ENCODE results near the gene PHAX.
"Not testable (repeated sequence)": the region's sequence is repeated elsewhere in the genome, so short reads cannot be mapped to it uniquely, and the experiment has no call there.

PHAX gene

GRCh38 chr5:126599499-126599898 lies 1.2 kb upstream of the PHAX start:
- FAIRE-seq: peak; percentile 50
- no peak for DNase-seq (ENCODE audit: insufficient read length, low spot score)
- TF ChIP-seq SPI1 (IDR thresholded peaks at IDR 0.05; ENCODE audit: low read depth, low read length) (no peak), POLR2AphosphoS5 (IDR thresholded peaks at IDR 0.05; ENCODE audit: low read depth, low read length) (no peak), POLR2A (IDR thresholded peaks at IDR 0.05; ENCODE audit: low read depth, low read length) (no peak), POU2F2 (IDR thresholded peaks at IDR 0.05; ENCODE audit: low read depth, low read length) (no peak), TAF1 (IDR thresholded peaks at IDR 0.05; ENCODE audit: low read depth, low read length) (no peak), PAX5 (IDR thresholded peaks at IDR 0.05; ENCODE audit: insufficient read depth, low read length, severe bottlenecking) (no peak)

- FAIRE-seq; DNase-seq (ENCODE audit: insufficient read length, low spot score): not testable (repeated sequence)
Measured at GRCh38 chr5:126599971-126600630, 646 bp upstream of the PHAX start.

- FAIRE-seq (no peak), DNase-seq (ENCODE audit: insufficient read length, low spot score) (no peak)
- TF ChIP-seq POLR2A (IDR thresholded peaks at IDR 0.05; ENCODE audit: low read depth, low read length): no peak
- no peak for TF ChIP-seq TAF1 (IDR thresholded peaks at IDR 0.05; ENCODE audit: low read depth, low read length)
- no peak for TF ChIP-seq SPI1 (IDR thresholded peaks at IDR 0.05; ENCODE audit: low read depth, low read length)
- TF ChIP-seq PAX5 (IDR thresholded peaks at IDR 0.05; ENCODE audit: insufficient read depth, low read length, severe bottlenecking): no peak
Measured at GRCh38 chr5:126603402-126603991, 2.8 kb downstream of the PHAX start.

DNA sequence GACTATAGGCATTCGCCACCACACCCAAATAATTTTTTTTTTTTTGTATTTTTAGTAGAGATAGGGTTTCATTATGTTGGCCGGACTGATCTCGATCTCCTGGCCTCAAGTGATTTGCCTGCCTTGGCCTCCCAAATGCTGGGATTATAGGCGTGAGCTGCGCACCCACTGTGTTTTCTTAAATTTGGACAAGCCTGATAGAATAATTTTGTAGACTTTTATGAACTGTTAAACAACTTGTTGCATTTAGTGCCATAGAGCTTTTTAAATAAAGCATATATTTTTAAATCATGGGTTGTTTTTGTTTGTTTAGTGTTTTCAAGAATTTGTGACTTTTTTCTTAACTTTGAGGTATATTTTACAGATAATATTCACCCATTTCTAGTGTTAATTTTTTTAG lies 4.8 kb downstream of the PHAX start:
- TF ChIP-seq POLR2AphosphoS5 (IDR thresholded peaks at IDR 0.05; ENCODE audit: low read depth, low read length) (no peak), TAF1 (IDR thresholded peaks at IDR 0.05; ENCODE audit: low read depth, low read length) (no peak), POU2F2 (IDR thresholded peaks at IDR 0.05; ENCODE audit: low read depth, low read length) (no peak), SPI1 (IDR thresholded peaks at IDR 0.05; ENCODE audit: low read depth, low read length) (no peak), POLR2A (IDR thresholded peaks at IDR 0.05; ENCODE audit: low read depth, low read length) (no peak), PAX5 (IDR thresholded peaks at IDR 0.05; ENCODE audit: insufficient read depth, low read length, severe bottlenecking) (no peak)
- no peak for FAIRE-seq
- no peak for DNase-seq (ENCODE audit: insufficient read length, low spot score)

GRCh38 chr5:126610160-126610559 lies 9.4 kb downstream of the PHAX start:
- no peak for FAIRE-seq
- TF ChIP-seq POU2F2 (IDR thresholded peaks at IDR 0.05; ENCODE audit: low read depth, low read length) (no peak), POLR2A (IDR thresholded peaks at IDR 0.05; ENCODE audit: low read depth, low read length) (no peak), SPI1 (IDR thresholded peaks at IDR 0.05; ENCODE audit: low read depth, low read length) (no peak), TAF1 (IDR thresholded peaks at IDR 0.05; ENCODE audit: low read depth, low read length) (no peak), POLR2AphosphoS5 (IDR thresholded peaks at IDR 0.05; ENCODE audit: low read depth, low read length) (no peak), PAX5 (IDR thresholded peaks at IDR 0.05; ENCODE audit: insufficient read depth, low read length, severe bottlenecking) (no peak)

DNA sequence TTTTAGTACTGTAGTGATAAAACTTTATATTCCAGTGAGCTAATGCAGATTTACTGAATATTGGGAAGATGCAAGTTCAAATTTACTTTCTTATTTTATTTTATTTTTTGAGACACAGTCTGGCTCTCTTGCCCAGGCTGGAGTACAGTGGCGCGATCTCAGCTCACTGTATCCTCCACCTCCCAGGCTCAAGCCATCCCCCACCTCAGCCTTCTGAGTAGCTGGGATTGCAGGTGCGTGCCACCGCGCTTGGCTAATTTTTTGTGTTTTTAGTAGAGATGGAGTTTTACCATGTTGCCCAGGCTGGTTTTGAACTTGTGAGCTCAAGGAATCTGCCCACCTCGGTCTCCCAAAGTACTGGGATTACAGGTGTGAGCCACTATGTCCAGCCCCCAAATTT lies 9.9 kb downstream of the PHAX start:
- no peak for TF ChIP-seq TAF1 (IDR thresholded peaks at IDR 0.05; ENCODE audit: low read depth, low read length)
- TF ChIP-seq POLR2AphosphoS5 (IDR thresholded peaks at IDR 0.05; ENCODE audit: low read depth, low read length): no peak
- TF ChIP-seq POLR2A (IDR thresholded peaks at IDR 0.05; ENCODE audit: low read depth, low read length): no peak
- no peak for TF ChIP-seq PAX5 (IDR thresholded peaks at IDR 0.05; ENCODE audit: insufficient read depth, low read length, severe bottlenecking)
- TF ChIP-seq SPI1 (IDR thresholded peaks at IDR 0.05; ENCODE audit: low read depth, low read length): no peak
- no peak for TF ChIP-seq POU2F2 (IDR thresholded peaks at IDR 0.05; ENCODE audit: low read depth, low read length)
- no peak for DNase-seq (ENCODE audit: insufficient read length, low spot score)
- no peak for FAIRE-seq

More at GRCh38 chr5:126610160-126610559, 9.4 kb downstream of the PHAX start:
- DNase-seq (ENCODE audit: insufficient read length, low spot score): no peak

GRCh38 chr5:126613941-126614592 lies 13.3 kb downstream of the PHAX start:
- no peak for TF ChIP-seq POLR2A (IDR thresholded peaks at IDR 0.05; ENCODE audit: low read depth, low read length)
- no peak for TF ChIP-seq SPI1 (IDR thresholded peaks at IDR 0.05; ENCODE audit: low read depth, low read length)
- no peak for TF ChIP-seq PAX5 (IDR thresholded peaks at IDR 0.05; ENCODE audit: insufficient read depth, low read length, severe bottlenecking)
- TF ChIP-seq TAF1 (IDR thresholded peaks at IDR 0.05; ENCODE audit: low read depth, low read length): no peak
- TF ChIP-seq POU2F2 (IDR thresholded peaks at IDR 0.05; ENCODE audit: low read depth, low read length): no peak
- TF ChIP-seq POLR2AphosphoS5 (IDR thresholded peaks at IDR 0.05; ENCODE audit: low read depth, low read length): no peak
- DNase-seq (ENCODE audit: insufficient read length, low spot score): no peak
- FAIRE-seq: no peak

DNA sequence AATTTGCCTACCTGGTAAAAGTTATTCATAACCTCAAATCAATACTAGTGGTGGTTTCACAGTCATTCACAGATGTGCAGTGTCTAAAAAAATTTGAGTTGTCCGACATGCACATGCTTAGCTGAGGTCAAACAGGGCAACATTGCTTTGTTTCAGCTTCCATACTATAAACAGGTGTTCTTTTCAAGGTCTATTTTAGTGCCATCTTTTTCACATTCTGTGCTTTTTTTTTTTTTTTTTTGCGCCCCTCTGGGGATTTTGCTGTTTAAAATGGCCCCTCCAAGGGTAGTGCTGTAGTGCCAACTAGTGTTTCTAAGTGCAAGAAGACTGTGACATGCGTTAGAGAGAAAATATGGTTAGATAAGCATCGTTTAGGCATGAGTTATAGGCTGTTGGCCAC lies 14.5 kb downstream of the PHAX start:
- peak; percentile 91 for FAIRE-seq

DNA sequence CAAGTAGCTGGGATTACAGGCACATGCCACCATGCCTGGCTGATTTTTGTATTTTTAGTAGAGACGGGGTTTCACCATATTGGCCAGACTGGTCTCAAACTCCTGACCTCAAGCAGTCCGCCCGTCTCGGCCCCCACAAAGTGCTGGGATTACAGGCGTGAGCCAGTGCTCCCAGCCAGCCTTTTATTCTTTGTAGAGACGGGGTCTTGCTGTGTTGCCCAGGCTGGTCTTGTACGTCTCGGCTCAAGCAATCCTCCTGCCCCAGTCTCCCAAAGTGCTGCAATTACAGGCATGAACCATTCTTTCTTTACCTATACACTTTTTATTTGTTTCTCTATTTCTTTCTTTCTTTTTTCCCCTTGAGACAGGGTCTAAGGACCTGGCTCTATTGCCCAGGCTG lies 16.9 kb downstream of the PHAX start:
- not testable (repeated sequence) for DNase-seq (ENCODE audit: insufficient read length, low spot score); FAIRE-seq

More for the DNA sequence above, 14.5 kb downstream of the PHAX start:
- DNase-seq (ENCODE audit: insufficient read length, low spot score): no peak
- TF ChIP-seq SPI1 (IDR thresholded peaks at IDR 0.05; ENCODE audit: low read depth, low read length): no peak
- no peak for TF ChIP-seq TAF1 (IDR thresholded peaks at IDR 0.05; ENCODE audit: low read depth, low read length)
- no peak for TF ChIP-seq PAX5 (IDR thresholded peaks at IDR 0.05; ENCODE audit: insufficient read depth, low read length, severe bottlenecking)
- no peak for TF ChIP-seq POLR2AphosphoS5 (IDR thresholded peaks at IDR 0.05; ENCODE audit: low read depth, low read length)
- TF ChIP-seq POLR2A (IDR thresholded peaks at IDR 0.05; ENCODE audit: low read depth, low read length): no peak
- no peak for TF ChIP-seq POU2F2 (IDR thresholded peaks at IDR 0.05; ENCODE audit: low read depth, low read length)

DNA sequence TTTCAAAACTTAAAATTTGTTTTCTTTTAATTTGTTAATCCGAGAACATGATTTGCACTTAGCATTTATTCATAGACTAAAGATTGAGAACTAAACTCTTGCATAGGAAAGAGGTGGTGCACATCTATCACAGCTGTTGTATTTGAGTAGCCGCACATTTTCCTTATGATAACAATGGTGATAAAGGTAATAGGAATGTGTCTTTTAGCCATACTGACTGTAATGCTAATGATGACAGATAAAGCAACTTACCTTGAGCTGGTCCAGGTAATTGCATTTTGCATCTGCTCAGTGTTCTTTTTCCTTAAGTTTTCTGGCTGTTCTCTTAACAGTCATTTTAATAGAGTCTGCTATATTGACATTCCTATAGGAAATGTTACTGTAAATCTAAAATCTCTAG lies 19.0 kb downstream of the PHAX start:
- no peak for TF ChIP-seq POLR2AphosphoS5 (IDR thresholded peaks at IDR 0.05; ENCODE audit: low read depth, low read length)
- TF ChIP-seq TAF1 (IDR thresholded peaks at IDR 0.05; ENCODE audit: low read depth, low read length): no peak
- TF ChIP-seq PAX5 (IDR thresholded peaks at IDR 0.05; ENCODE audit: insufficient read depth, low read length, severe bottlenecking): no peak
- no peak for TF ChIP-seq POU2F2 (IDR thresholded peaks at IDR 0.05; ENCODE audit: low read depth, low read length)
- TF ChIP-seq SPI1 (IDR thresholded peaks at IDR 0.05; ENCODE audit: low read depth, low read length): no peak
- TF ChIP-seq POLR2A (IDR thresholded peaks at IDR 0.05; ENCODE audit: low read depth, low read length): no peak

More for the DNA sequence above, 19.0 kb downstream of the PHAX start:
- FAIRE-seq (no peak), DNase-seq (ENCODE audit: insufficient read length, low spot score) (no peak)

Data from GM12891 (cell line).